ENCODE results near the gene TMEM121.

GRCh38 chr14:105525326-105525725, 1.1 kb upstream of the TMEM121 start:
- no peak for TF ChIP-seq CTCF (IDR thresholded peaks at IDR 0.05)
- TF ChIP-seq POLR2A (IDR thresholded peaks at IDR 0.05), result no peak
- TF ChIP-seq POLR2AphosphoS5 (IDR thresholded peaks at IDR 0.05), result no peak
